NCI-H226 (cell line): Measurements from ENCODE around the gene ACVR2B.

Experiments
- DNase-seq: peaks from one replicate; pipeline ENCODE4 v3.0.0-alpha.2; 2015

ACVR2B gene

DNA sequence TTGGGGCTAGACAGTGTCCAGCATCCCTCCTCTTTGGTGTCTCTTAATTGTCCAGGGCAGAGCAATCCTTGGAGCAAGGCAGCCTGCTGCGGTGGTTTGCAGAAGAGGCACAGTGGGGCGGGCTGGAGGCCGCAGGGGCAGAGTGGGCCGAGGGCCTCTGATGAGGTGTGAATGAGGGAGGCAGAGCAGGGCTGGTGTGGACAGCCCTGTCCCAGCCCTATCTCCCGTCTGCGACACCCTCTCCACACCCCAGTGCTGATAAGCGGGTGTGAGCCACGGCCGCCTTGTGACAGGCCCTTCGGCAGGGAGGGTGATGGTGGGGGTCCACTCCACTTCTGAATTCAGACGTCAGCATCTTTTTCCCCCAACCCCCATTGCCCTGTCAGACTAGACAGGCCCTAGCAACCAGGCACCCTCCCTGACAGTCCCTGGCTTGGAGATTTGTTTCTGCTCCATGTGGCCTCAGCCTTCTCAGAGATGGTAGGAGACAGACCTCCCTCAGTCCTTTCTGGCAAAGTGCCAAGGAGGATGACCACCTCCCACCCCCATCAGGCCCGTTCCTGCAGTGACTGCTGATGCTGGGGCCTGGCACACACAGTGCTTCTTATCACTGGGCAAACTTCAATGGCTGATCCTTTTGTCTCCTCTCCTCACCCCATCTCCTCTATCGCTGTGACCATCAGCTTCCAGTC lies 79.7 kb downstream of the ACVR2B start:
- DNase-seq = no peak

DNA sequence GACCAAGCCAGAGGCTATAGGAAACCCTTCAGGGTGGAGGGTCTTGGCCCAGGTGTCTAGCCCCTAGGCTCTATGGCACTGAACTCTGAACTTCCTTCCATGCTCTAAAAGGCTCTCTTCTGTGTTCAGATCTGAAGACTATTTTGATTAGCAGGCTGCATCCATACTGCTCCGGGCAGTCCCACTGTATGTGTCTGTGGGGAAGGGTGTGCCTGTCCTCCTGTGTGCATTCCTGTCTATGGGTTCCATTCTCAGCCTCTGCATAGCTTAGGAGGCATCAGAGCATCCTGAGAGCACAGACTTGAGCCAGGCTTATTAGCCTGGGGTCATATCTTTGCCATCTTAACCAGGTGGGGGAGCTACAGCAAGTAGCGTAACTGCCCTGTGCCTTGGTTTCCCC lies 80.5 kb downstream of the ACVR2B start:
- no peak for DNase-seq

DNA sequence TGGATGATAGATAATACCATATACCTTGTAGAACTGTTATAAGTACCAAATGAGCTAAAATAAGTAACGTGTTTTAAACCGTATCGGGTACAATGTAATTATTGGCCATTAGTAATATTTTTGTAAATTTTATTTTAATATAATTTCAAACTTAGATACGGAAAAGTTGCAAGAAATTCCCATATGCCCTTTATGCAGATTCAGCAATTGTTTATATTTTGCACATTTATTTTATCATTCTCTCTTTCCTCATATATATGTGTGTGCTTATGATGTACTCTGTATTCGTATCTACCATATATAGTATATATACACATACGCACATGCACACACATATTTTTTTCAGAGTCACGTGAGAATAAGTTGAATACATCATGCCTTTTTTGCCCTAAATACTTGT lies 80.9 kb downstream of the ACVR2B start:
- DNase-seq = no peak

GRCh38 chr3:38536671-38537070 lies 83.0 kb downstream of the ACVR2B start:
- DNase-seq = no peak

GRCh38 chr3:38538773-38539353 lies 85.2 kb downstream of the ACVR2B start:
- DNase-seq = no peak

DNA sequence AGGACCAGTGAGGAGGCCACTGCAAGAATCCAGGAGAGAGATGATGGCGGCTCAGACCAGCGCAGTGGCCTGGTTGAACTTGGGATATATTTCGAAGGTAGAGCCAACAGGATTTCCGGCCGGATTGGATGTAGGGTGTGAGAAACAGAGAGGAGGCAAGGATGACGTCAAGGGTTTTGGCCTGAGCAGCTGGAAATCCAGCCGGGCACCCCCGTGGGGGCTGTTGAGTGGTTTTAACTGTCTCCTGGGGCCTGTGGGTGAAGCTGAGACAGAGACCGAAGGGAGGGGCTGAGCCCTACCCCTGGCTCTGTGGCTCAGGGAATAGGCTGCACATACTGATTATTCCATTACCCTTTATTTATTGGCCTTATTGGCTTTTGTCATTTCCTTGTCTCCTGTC lies 88.1 kb downstream of the ACVR2B start:
- no peak for DNase-seq
